Neural cell (in vitro differentiated cells): ENCODE measurements around the gene TSC1. TPM values are rescaled to one million over a fixed set of nuclear protein-coding genes. Genes with fewer than 3 reads are reported as not detected.

ENCODE experiments used
- H2AFZ ChIP-seq: fragments of 200-600, 300-800 bp; sonication (generic), shearing (Covaris generic); 2 replicates; pipeline ENCODE4 v1.6.0; 2014; ENCODE audit warnings: low read depth, mild to moderate bottlenecking, antibody characterized with exemption, low read length, moderate library complexity
- H3F3A ChIP-seq: fragments of 200-600 bp; shearing (Covaris generic); 2 replicates; pipeline ENCODE4 v1.6.1; 2016; ENCODE audit warnings: mild to moderate bottlenecking, moderate library complexity, mixed read lengths, antibody characterized with exemption, low read length; ENCODE audit not compliant: insufficient read depth, poor library complexity, severe bottlenecking
- H3K27ac ChIP-seq: fragments of 200-600, 300-800 bp; sonication (generic), shearing (Covaris generic); 2 replicates; pipeline ENCODE4 v1.5.1; 2014; ENCODE audit warnings: mild to moderate bottlenecking, low read length, moderate library complexity
- H3K27me3 ChIP-seq: fragments of 300-800, 200-600 bp; sonication (generic), shearing (Covaris generic); 2 replicates; pipeline ENCODE4 v1.6.0; 2014; ENCODE audit warnings: mild to moderate bottlenecking, low read depth, low read length, moderate library complexity; ENCODE audit not compliant: insufficient read depth
- H3K36me3 ChIP-seq: fragments of 300-800, 200-600 bp; sonication (generic), shearing (Covaris generic); 2 replicates; pipeline ENCODE4 v1.5.1; 2014; ENCODE audit warnings: mild to moderate bottlenecking, antibody characterized with exemption, low read length, moderate library complexity; ENCODE audit not compliant: insufficient read depth
- H3K4me2 ChIP-seq: fragments of 300-800, 200-600 bp; sonication (generic), shearing (Covaris generic); 2 replicates; pipeline ENCODE4 v1.6.0; 2014; ENCODE audit warnings: mild to moderate bottlenecking, low read length
- H3K4me3 ChIP-seq: fragments of 300-800, 200-600 bp; sonication (generic), shearing (Covaris generic); 2 replicates; pipeline ENCODE4 v1.5.1; 2014; ENCODE audit warnings: mild to moderate bottlenecking, low read length, moderate library complexity
- H3K79me2 ChIP-seq: fragments of 200-600 bp; shearing (Covaris generic); replicated peaks from 2 replicates; pipeline ENCODE4 v1.6.0; 2014; ENCODE audit warnings: mild to moderate bottlenecking, low read length, moderate library complexity; ENCODE audit not compliant: insufficient read depth
- H3K9ac ChIP-seq: fragments of 300-800, 200-600 bp; sonication (generic), shearing (Covaris generic); 2 replicates; pipeline ENCODE4 v1.6.1; 2016; ENCODE audit warnings: mild to moderate bottlenecking, low read length, mixed read lengths
- H3K9me2 ChIP-seq: fragments of 200-600 bp; shearing (Covaris generic); 2 replicates; pipeline ENCODE4 v1.6.1; 2016; ENCODE audit warnings: mild to moderate bottlenecking, low read length, mixed read lengths; ENCODE audit not compliant: insufficient read depth
- H3K9me3 ChIP-seq: fragments of 200-600, 300-800 bp; sonication (generic), shearing (Covaris generic); 2 replicates; pipeline ENCODE4 v1.6.1; 2016; ENCODE audit warnings: mild to moderate bottlenecking, mixed run types, low read length, moderate library complexity, mixed read lengths
- H4K20me1 ChIP-seq: fragments of 200-600 bp; shearing (Covaris generic); 2 replicates; pipeline ENCODE4 v1.6.1; 2016; ENCODE audit warnings: mild to moderate bottlenecking, mixed run types; ENCODE audit not compliant: insufficient read depth
- CTCF ChIP-seq: fragments of 450-650 bp; IDR thresholded peaks from 2 replicates; pipeline ENCODE4 v1.5.1; 2014; ENCODE audit warnings: antibody characterized with exemption, mild to moderate bottlenecking, moderate library complexity; ENCODE audit not compliant: poor library complexity, severe bottlenecking
- EP300 ChIP-seq: fragments of 450-650 bp; conservative IDR thresholded peaks from 2 replicates; pipeline ENCODE4 v1.6.1; 2014; ENCODE audit warnings: antibody characterized with exemption, mild to moderate bottlenecking, moderate library complexity; ENCODE audit not compliant: poor library complexity, severe bottlenecking
- EZH2 ChIP-seq: fragments of 200-600, 300-800 bp; shearing (Covaris generic), sonication (generic); IDR thresholded peaks from 2 replicates; pipeline ENCODE4 v1.6.1; 2014; ENCODE audit warnings: antibody characterized with exemption, low read length, borderline replicate concordance, mild to moderate bottlenecking; ENCODE audit not compliant: insufficient read depth, poor library complexity, severe bottlenecking
- MXI1 ChIP-seq: fragments of 450-650 bp; conservative IDR thresholded peaks from 2 replicates; pipeline ENCODE4 v1.6.1; 2014; ENCODE audit warnings: antibody characterized with exemption, mild to moderate bottlenecking; ENCODE audit not compliant: poor library complexity, severe bottlenecking
- POLR2AphosphoS5 ChIP-seq: IDR thresholded peaks from 2 replicates; pipeline ENCODE4 v1.6.1; 2012
- RAD21 ChIP-seq: fragments of 450-650 bp; conservative IDR thresholded peaks from 2 replicates; pipeline ENCODE4 v1.6.1; 2014; ENCODE audit warnings: antibody characterized with exemption, mild to moderate bottlenecking, moderate library complexity
- REST ChIP-seq: IDR thresholded peaks from 2 replicates; pipeline ENCODE4 v1.6.1; 2012; ENCODE audit warnings: borderline replicate concordance
- SMC3 ChIP-seq: fragments of 450-650 bp; conservative IDR thresholded peaks from 2 replicates; pipeline ENCODE4 v1.6.1; 2014; ENCODE audit warnings: antibody characterized with exemption, mild to moderate bottlenecking, moderate library complexity; ENCODE audit not compliant: poor library complexity
- TAF1 ChIP-seq: IDR thresholded peaks from 2 replicates; pipeline ENCODE4 v1.6.1; 2012; ENCODE audit warnings: low read depth
- polyA plus RNA-seq: library from polyadenylated mRNA; depleted of rRNA; stranded (reverse); fragments of >200 nt; gene quantifications from 2 replicates; pipeline ENCODE4 v1.2.3, GENCODE V29; 2014

TSC1 gene
- polyA plus RNA-seq, 1 donor from 2014 or later = 47.1 TPM

- TF ChIP-seq MXI1 (no peak), TAF1 (no peak), EZH2 (no peak), REST (no peak), CTCF (no peak), POLR2AphosphoS5 (no peak), RAD21 (no peak), EP300 (no peak), SMC3 (no peak)
- H3K79me2 ChIP-seq = no peaks in the 10 kb centered on the region
- no peaks in the 10 kb centered on the region for H4K20me1 ChIP-seq
- H3K9me2 ChIP-seq = no peaks in the 10 kb centered on the region
- H2AFZ ChIP-seq = no peak overlapping the region
- no peak overlapping the region for H3K4me3 ChIP-seq
- no peaks in the 10 kb centered on the region for H3K36me3 ChIP-seq
- H3K27ac ChIP-seq = no peak overlapping the region
- H3K9ac ChIP-seq = no peak overlapping the region
- H3K9me3 ChIP-seq = no peaks in the 10 kb centered on the region
- no peaks in the 10 kb centered on the region for H3F3A ChIP-seq
- no peaks in the 10 kb centered on the region for H3K27me3 ChIP-seq
- H3K4me2 ChIP-seq = no peak overlapping the region
These were observed 85.7 kb downstream of the TSC1 start for GRCh38 chr9:132858751-132859150.

- Histone ChIP-seq H3K27ac (no peak overlapping the region), H3K9me2 (no peaks in the 10 kb centered on the region), H3K27me3 (no peaks in the 10 kb centered on the region), H3K9ac (no peak overlapping the region), H3K9me3 (no peaks in the 10 kb centered on the region), H3K4me3 (no peak overlapping the region), H3F3A (no peaks in the 10 kb centered on the region), H3K4me2 (no peak overlapping the region), H3K79me2 (no peaks in the 10 kb centered on the region), H2AFZ (no peak overlapping the region), H3K36me3 (no peaks in the 10 kb centered on the region), H4K20me1 (no peaks in the 10 kb centered on the region)
- TF ChIP-seq CTCF (peak; percentile 36), RAD21 (no peak)
These were observed 86.6 kb downstream of the TSC1 start for GRCh38 chr9:132857616-132858342.
